ENCODE results near the gene PITRM1. TPM values are rescaled to one million over a fixed set of nuclear protein-coding genes. Genes with fewer than 3 reads are reported as not detected.
"Not testable (repeated sequence)": the region's sequence is repeated elsewhere in the genome, so short reads cannot be mapped to it uniquely, and the experiment has no call there.

Gene PITRM1
- total RNA-seq, 2 donors from 2014 or later = 70.4 to 99.9 TPM

DNA sequence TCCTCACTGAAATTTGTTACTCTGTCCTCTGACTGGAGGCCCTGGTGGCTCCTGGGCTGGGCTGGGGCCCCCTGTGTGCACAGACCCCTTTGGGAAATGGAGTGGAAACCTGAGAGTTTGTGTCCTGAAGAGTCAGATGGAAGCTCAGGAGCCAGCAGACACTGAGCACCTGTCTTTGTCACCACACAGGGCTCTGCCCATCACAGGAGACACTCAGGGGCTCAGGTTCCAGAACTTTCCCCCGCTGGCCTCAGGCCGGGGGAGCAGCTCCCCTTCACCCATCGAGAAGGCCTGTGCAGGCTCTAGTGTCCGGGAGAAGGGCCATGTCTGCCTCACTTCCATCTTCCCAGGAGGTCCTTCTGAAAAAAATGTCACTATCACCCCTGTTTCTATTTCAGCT lies 22.3 kb upstream of the PITRM1 start:
- H3K27ac Mint-ChIP-seq = no peak overlapping the region
- peaks cover 26 to 29% of the 10 kb centered on the region in 2 donors for H3K4me1 Mint-ChIP-seq (ENCODE audit: low read depth in 2 of 2)
- DNase-seq (ENCODE audit: low spot score) = no peak
- H3K4me3 Mint-ChIP-seq = no peak overlapping the region
- no peak for ATAC-seq
- H3K27me3 Mint-ChIP-seq = peaks cover 48 to 73% of the 10 kb centered on the region in 2 donors
- H3K9me3 Mint-ChIP-seq = no peaks in the 10 kb centered on the region
- no peaks in the 10 kb centered on the region for H3K36me3 Mint-ChIP-seq

DNA sequence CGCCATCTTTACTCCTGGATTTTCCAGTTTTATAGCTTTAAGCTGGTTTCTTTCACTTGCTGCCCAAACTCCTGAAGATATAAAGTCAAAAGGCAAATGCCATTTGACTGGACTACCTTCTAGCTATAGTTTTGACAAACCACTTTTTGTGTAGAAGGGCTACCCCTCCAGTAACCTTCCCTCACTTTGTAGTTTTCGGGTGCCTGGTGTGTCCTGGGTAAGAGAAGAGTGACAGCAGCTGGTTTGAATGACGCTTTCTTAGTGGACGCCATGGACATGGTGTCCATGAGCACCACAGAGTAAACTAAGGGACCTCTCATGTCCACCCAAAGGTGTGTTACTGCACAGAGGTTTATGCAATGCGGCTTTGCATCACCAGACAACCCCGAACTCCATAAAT lies 21.2 kb upstream of the PITRM1 start:
- Mint-ChIP-seq H3K27ac (no peak overlapping the region), H3K27me3 (peaks cover 40 to 65% of the 10 kb centered on the region in 2 donors), H3K4me1 (ENCODE audit: low read depth in 2 of 2) (peaks cover 22 to 23% of the 10 kb centered on the region in 2 donors), H3K4me3 (no peak overlapping the region), H3K9me3 (no peaks in the 10 kb centered on the region), H3K36me3 (no peaks in the 10 kb centered on the region)
- DNase-seq (ENCODE audit: low spot score) (no peak), ATAC-seq (no peak)

DNA sequence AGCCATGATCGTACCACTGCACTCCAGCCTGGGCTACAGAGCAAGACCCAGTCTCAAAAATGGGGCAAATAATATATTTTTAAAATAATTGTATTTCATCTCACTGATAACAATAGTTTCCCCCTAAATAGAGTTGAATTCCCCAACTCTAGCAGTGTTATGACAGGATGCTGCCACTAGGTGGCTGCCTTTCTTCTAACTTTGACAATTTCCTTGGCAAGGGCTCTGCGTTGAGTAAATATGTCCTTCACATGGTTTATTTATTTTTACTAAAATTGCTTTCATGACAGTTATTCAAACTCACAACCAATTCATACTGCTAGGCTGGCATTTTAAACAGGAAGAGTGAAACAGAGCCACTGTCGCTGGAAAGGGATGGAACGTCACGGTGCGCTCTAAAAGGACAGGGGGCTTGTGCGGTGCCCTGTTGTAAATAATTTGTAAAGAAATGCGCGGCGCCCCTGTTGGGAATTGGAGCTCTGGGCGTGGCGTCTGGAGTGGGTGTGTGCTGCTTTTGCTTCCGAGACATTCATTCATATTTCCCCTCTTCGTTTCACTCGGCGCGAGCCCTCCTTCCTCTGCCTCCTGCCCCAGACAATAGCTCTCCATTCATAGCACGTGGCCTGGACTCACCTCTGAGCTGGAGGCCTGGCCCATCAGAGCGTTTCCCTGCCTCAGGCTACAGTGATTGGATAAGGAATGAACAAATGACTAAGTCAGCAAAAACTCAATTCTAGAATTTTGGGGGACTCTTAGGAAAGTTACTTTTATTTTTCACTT lies 20.5 kb upstream of the PITRM1 start:
- Mint-ChIP-seq H3K36me3 (no peaks in the 10 kb centered on the region), H3K27ac (no peak overlapping the region), H3K4me1 (ENCODE audit: low read depth in 2 of 2) (peaks cover 15 to 18% of the 10 kb centered on the region in 2 donors), H3K4me3 (no peak overlapping the region), H3K27me3 (peaks cover 35 to 58% of the 10 kb centered on the region in 2 donors), H3K9me3 (no peaks in the 10 kb centered on the region)
- DNase-seq (ENCODE audit: low spot score) = peak; percentile 74
- no peak for ATAC-seq

DNA sequence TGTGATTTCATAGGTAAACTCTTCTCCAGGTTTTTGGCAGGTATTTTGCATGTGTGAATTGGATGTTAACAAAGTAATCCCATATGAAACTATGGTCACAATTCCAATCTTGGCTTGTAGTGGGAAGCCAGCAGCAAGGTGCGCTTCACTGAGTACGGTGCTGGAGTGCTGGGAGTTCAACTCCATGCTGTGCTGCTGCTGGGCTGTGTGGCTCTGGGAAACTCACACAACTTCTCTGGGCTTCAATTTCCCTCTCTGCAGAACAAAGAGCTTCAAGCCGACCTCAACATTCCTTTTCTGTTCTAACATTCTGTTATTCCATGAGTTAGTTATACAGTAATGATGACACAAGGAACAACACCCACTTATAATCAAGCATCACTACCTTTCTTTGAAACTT lies 18.2 kb upstream of the PITRM1 start:
- Mint-ChIP-seq H3K27ac (no peak overlapping the region), H3K27me3 (peaks cover 36 to 55% of the 10 kb centered on the region in 2 donors), H3K4me3 (no peak overlapping the region), H3K4me1 (ENCODE audit: low read depth in 2 of 2) (peaks cover 8% of the 10 kb centered on the region in 2 donors), H3K36me3 (no peaks in the 10 kb centered on the region), H3K9me3 (no peaks in the 10 kb centered on the region)
- no peak for ATAC-seq
- DNase-seq (ENCODE audit: low spot score) = no peak

DNA sequence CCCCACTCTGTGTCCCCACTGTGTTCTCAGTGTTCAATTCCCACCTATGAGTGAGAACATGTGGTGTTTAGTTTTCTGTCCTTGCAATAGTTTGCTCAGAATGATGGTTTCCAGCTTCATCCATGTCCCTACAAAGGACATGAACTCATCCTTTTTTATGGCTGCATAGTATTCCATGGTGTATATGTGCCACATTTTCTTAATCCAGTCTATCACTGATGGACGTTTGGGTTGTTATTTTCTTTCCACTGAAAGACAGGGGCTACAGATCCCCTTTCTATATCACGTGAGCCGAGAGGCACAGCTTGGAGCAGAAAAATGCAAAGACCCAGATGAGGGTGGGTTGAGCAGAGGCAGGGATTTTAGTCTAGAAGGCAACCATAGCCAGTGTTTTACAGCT lies 14.6 kb upstream of the PITRM1 start:
- H3K4me1 Mint-ChIP-seq (ENCODE audit: low read depth in 2 of 2); DNase-seq (ENCODE audit: low spot score); H3K9me3 Mint-ChIP-seq; H3K36me3 Mint-ChIP-seq; ATAC-seq; H3K4me3 Mint-ChIP-seq; H3K27ac Mint-ChIP-seq: not testable (repeated sequence)
- peaks cover 25 to 41% of the 10 kb centered on the region in 2 donors for H3K27me3 Mint-ChIP-seq

DNA sequence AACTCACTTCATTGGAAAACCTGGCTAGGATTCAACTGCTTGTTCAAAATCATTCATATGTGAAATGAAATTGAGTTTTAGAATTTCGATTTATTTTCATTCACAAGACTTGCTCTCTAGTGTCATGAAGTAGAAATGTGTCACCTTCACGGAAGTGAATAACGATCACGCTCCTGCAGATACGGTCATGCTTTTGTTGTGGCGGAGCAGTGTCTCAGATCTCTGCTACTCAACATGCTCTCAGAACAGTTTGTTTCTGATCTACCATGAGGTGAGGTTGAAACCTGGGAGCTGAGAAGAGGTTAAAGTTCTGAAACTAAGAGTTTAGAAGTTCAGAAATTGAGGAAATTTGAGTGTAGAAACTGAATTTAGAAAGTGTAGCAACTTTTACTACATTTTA lies 13.8 kb upstream of the PITRM1 start:
- Mint-ChIP-seq H3K27ac (no peak overlapping the region), H3K4me1 (ENCODE audit: low read depth in 2 of 2) (no peaks in the 10 kb centered on the region), H3K27me3 (peaks cover 29 to 42% of the 10 kb centered on the region in 2 donors), H3K4me3 (no peak overlapping the region), H3K9me3 (no peaks in the 10 kb centered on the region), H3K36me3 (no peaks in the 10 kb centered on the region)
- ATAC-seq (no peak), DNase-seq (ENCODE audit: low spot score) (no peak)

DNA sequence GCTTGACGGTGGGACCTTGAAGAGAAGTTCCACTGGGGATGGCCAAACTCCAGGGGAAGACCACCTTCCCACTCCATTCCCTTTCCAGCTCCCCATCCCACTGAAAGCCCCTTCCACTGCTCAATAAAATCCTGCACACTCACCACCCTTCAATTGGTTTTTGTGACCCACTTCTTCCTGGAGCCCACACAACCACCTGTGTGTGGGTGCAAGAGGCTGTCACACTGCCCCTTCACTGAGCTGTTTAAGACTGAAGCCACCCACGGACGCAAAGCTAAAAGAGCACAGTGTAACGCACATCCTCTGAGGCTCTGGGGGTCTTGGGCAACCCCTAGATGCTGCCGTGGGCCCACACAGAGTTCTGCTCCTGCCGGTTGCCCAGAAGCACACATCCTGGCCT lies 12.8 kb upstream of the PITRM1 start:
- Mint-ChIP-seq H3K27ac (no peak overlapping the region), H3K4me3 (no peak overlapping the region), H3K36me3 (no peaks in the 10 kb centered on the region), H3K4me1 (ENCODE audit: low read depth in 2 of 2) (no peaks in the 10 kb centered on the region), H3K27me3 (peaks cover 31 to 37% of the 10 kb centered on the region in 2 donors), H3K9me3 (no peaks in the 10 kb centered on the region)
- DNase-seq (ENCODE audit: low spot score) (no peak), ATAC-seq (no peak)

DNA sequence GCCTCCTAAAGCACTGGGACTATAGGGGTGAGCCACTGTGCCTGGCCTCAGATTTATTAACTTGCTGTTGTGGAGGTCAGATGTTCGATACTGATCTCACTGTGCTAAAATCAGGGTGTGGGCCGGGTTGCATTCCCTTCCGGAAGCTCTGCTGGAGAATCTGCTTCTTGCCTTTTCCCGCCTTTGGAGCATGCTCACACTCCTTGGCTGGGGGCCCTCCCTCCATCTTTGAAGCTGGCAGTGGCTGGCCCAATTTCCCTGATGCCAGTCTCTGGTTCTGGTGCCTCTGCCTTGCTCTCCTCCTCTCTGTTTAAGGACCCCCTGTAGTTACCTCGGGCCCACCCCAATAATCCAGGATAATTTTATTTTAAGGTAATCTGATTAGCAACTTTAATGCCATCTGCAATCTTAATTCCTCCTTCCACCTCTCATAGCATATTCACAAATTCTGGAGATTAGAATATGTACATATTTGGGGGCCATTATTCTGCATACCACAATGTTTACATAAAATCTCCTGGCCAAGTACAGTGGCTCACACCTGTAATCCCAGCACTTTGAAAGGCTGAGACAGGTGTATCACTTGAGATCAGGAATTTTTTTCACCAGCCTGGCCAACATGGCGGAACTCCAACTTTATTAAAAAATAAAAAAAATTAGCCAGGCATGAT lies 7.9 kb upstream of the PITRM1 start:
- no peaks in the 10 kb centered on the region for H3K4me1 Mint-ChIP-seq (ENCODE audit: low read depth in 2 of 2)
- no peak overlapping the region for H3K4me3 Mint-ChIP-seq
- H3K9me3 Mint-ChIP-seq = no peaks in the 10 kb centered on the region
- no peaks in the 10 kb centered on the region for H3K36me3 Mint-ChIP-seq
- peaks cover 26 to 29% of the 10 kb centered on the region in 2 donors for H3K27me3 Mint-ChIP-seq
- no peak for DNase-seq (ENCODE audit: low spot score)
- no peak overlapping the region for H3K27ac Mint-ChIP-seq
- ATAC-seq = no peak

DNA sequence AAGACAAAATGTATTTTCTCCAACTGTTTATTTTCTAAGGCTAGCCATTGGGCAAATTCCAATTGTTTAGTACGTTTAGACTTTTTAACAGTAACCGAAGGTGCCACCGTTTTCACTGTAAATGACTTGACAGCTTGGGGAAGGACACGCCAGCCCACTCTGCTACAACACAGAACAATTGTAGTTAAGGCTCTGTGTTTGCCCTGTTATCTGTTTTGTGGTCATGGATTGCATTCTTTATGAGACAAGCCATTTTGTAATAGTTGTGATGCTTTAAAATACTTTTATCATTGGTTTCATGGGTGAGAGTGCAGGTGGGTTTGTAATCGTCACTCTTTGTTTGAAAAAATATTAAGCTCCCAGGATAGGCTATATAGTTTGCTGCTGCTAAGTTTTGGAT lies 6.6 kb upstream of the PITRM1 start:
- no peak overlapping the region for H3K4me3 Mint-ChIP-seq
- H3K36me3 Mint-ChIP-seq = no peaks in the 10 kb centered on the region
- DNase-seq (ENCODE audit: low spot score) (no peak), ATAC-seq (no peak)
- H3K27me3 Mint-ChIP-seq = peaks cover 23 to 29% of the 10 kb centered on the region in 2 donors
- H3K9me3 Mint-ChIP-seq = no peaks in the 10 kb centered on the region
- H3K27ac Mint-ChIP-seq = no peak overlapping the region
- H3K4me1 Mint-ChIP-seq (ENCODE audit: low read depth in 2 of 2) = peaks cover 0 to 2% of the 10 kb centered on the region in 2 donors

DNA sequence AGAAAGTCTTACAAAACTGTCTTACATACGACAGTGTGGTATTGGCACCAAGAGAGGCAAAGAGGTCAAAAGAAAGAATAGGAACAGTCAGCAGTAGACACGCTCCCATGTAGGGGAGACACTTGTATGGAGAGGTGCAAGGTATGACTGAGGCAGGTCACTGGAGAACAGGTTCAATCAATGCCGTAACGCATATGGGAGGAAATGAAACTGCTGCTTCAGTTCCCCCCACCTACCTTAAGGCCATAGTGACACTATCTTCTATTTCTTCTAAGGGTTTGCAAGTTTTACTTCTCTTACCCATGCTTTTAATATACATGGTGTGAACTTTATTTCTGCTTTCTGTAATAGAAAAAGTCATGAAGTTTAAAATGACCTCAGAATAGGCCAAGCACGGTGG lies 5.5 kb upstream of the PITRM1 start:
- H3K4me1 Mint-ChIP-seq (ENCODE audit: low read depth in 2 of 2) = peaks cover 2 to 7% of the 10 kb centered on the region in 2 donors
- peaks cover 18 to 23% of the 10 kb centered on the region in 2 donors for H3K27me3 Mint-ChIP-seq
- no peaks in the 10 kb centered on the region for H3K9me3 Mint-ChIP-seq
- H3K27ac Mint-ChIP-seq = no peak overlapping the region
- H3K36me3 Mint-ChIP-seq = no peaks in the 10 kb centered on the region
- ATAC-seq (no peak), DNase-seq (ENCODE audit: low spot score) (no peak)
- H3K4me3 Mint-ChIP-seq = no peak overlapping the region

DNA sequence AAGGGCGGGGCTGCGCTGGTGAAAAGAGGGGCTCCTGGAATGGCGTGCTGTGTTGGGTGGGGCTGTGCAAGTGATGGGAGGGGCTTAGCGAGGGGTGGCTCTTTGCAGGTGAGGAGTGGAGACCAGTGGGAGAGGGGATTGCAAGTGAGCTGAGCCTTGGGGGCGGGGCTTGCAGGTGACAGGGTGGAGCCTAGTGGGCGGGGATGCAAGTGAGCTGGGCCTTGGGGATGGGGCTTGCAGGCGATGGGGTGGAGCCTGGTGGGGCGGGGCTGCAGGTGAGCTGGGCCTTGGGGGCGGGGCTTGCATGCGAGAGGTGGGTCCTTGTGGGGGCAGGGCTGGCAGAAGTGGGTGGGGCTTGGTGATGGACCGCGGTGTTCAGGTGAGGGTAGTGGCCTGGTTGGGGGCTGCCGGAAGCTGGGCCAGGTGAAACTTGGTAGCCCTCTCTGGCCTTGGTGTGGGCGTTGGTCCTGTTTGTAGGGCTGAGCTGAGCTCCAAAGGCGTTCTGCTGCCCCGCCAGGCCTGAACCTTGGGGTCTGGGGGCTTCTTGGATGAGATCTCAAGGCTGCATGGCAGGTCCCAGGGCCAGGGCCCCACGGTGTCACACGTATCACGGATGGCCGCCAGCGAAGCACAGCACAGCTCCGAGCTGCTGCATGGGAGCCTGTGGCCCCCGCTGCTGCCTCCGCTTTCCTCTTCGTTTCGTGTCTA lies 743 bp upstream of the PITRM1 start:
- no peaks in the 10 kb centered on the region for H3K9me3 Mint-ChIP-seq
- no peaks in the 10 kb centered on the region for H3K27me3 Mint-ChIP-seq
- peaks cover 6% of the 10 kb centered on the region for H3K36me3 Mint-ChIP-seq
- peak overlapping the region; percentile 77 for H3K4me3 Mint-ChIP-seq
- H3K4me1 Mint-ChIP-seq (ENCODE audit: low read depth in 2 of 2) = peaks cover 11 to 19% of the 10 kb centered on the region in 2 donors
- DNase-seq (ENCODE audit: low spot score) (no peak), ATAC-seq (peak in 1 of 2 donors; percentile 19)
- peak overlapping the region; percentile 64 to 82 for H3K27ac Mint-ChIP-seq

DNA sequence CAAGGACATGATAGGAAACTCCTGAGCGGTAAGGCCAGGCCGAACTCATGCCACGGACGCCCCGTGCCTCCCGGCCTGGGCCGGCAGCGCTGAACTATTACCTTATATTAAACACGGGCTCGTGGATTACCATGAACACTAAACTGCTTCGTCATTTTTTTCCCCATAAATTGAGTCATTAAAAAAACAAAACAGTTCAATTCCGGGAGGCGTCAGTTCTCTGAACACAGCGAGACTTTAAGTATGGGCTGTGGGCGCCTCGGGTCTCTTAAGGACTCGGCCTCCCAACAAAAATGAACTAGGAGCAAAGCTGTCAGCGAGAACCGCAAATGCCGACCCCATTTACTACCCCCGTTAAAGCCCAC lies 519 bp downstream of the PITRM1 start:
- H3K4me3 Mint-ChIP-seq = peak overlapping the region; percentile 77
- H3K27me3 Mint-ChIP-seq = no peaks in the 10 kb centered on the region
- peaks cover 8% of the 10 kb centered on the region for H3K36me3 Mint-ChIP-seq
- H3K4me1 Mint-ChIP-seq (ENCODE audit: low read depth in 2 of 2) = peaks cover 11 to 19% of the 10 kb centered on the region in 2 donors
- DNase-seq (ENCODE audit: low spot score) = no peak
- peak overlapping the region; percentile 64 to 82 for H3K27ac Mint-ChIP-seq
- peak in 1 of 2 donors; percentile 0 for ATAC-seq
- H3K9me3 Mint-ChIP-seq = no peaks in the 10 kb centered on the region

DNA sequence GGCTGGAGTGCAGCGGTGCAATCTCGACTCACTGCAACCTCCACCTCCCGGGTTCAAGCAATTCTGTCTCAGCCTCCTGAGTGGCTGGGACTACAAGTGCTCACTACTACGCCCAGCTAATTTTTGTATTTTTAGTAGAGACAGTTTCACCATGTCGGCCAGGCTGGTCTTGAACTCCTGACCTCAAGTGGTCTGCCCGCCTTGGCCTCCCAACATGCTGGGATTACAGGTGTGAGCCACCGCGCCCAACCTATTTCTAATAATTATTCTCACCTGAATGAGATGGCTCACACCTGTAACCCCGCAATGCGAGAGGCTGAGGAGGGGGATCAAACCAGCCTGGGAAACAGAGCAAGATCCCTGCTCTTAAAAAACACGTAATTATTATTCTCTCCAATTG lies 1.1 kb downstream of the PITRM1 start:
- not testable (repeated sequence) for DNase-seq (ENCODE audit: low spot score); H3K27me3 Mint-ChIP-seq; ATAC-seq; H3K9me3 Mint-ChIP-seq
- Mint-ChIP-seq H3K4me3 (peak overlapping the region; percentile 77), H3K27ac (peak overlapping the region; percentile 64 to 82), H3K36me3 (peaks cover 12% of the 10 kb centered on the region), H3K4me1 (ENCODE audit: low read depth in 2 of 2) (peaks cover 11 to 19% of the 10 kb centered on the region in 2 donors)

DNA sequence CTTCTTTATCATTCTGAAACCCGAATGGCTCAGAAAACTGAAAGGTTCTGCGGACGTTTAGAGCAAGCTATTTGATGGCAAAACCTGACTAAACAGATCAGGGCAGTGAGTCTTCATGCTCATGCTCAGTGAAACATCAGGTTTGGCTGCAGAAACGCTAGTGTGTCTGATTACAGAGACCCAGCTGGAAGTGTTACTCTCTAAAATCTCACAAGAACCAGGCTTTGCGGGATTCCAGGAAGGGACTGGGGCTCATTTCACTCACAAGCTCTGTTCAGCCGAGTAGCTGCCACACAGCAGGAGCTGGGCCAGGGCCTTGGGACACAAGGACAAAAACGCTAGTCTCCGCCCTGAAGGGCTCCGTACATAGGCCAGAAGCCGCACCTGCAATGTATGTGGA lies 2.9 kb downstream of the PITRM1 start:
- no peaks in the 10 kb centered on the region for H3K27me3 Mint-ChIP-seq
- H3K9me3 Mint-ChIP-seq = no peaks in the 10 kb centered on the region
- H3K27ac Mint-ChIP-seq = peak overlapping the region; percentile 9 to 31
- no peak for DNase-seq (ENCODE audit: low spot score)
- no peak for ATAC-seq
- no peak overlapping the region for H3K4me3 Mint-ChIP-seq
- H3K36me3 Mint-ChIP-seq = peaks cover 29% of the 10 kb centered on the region
- peaks cover 11 to 19% of the 10 kb centered on the region in 2 donors for H3K4me1 Mint-ChIP-seq (ENCODE audit: low read depth in 2 of 2)

Data from natural killer cell treated with Interleukin-12 subunit alpha and Interleukin-12 subunit beta and Interleukin-15 and Interleukin-18, amount 100 ng/mL, for 72 hours (primary cell).